DND-41 (cell line): ENCODE measurements around the gene PLEKHM3.

Source experiments
- ATAC-seq: fragments of 200-7000 bp; cut with Tn5 transposase; 3 replicates; pipeline ENCODE4 v1.9.1; 2021; ENCODE audit warnings: low read depth; ENCODE audit not compliant: insufficient read depth
- DNase-seq: peaks from one replicate; pipeline ENCODE4 v3.0.0-alpha.2; 2020
- H2AFZ ChIP-seq: 2 replicates; pipeline ENCODE4 v1.6.0; 2012; ENCODE audit warnings: low read depth, low read length
- H3K27ac ChIP-seq: 2 replicates; pipeline ENCODE4 v1.5.1; 2012; ENCODE audit warnings: low read length, inconsistent platforms
- H3K27me3 ChIP-seq: fragments of 200-600 bp; sonication (generic); 2 replicates; pipeline ENCODE4 v1.6.0; 2012; ENCODE audit warnings: low read length, mild to moderate bottlenecking, inconsistent platforms; ENCODE audit not compliant: insufficient read depth, poor library complexity
- H3K36me3 ChIP-seq: 2 replicates; pipeline ENCODE4 v1.5.1; 2012; ENCODE audit warnings: low read length, inconsistent platforms; ENCODE audit not compliant: insufficient read depth
- H3K4me1 ChIP-seq: 2 replicates; pipeline ENCODE4 v1.5.1; 2012; ENCODE audit warnings: mild to moderate bottlenecking, low read length; ENCODE audit not compliant: insufficient read depth
- H3K4me2 ChIP-seq: 2 replicates; pipeline ENCODE4 v1.6.0; 2012; ENCODE audit warnings: mild to moderate bottlenecking, moderate library complexity, low read length, inconsistent platforms; ENCODE audit not compliant: insufficient read depth
- H3K4me3 ChIP-seq, 2 experiments: fragments of 200-600 bp in 1 of 2; shearing (Covaris generic) in 1 of 2; 2 replicates each; pipeline ENCODE4 v1.5.1; 2012 to 2016; ENCODE audit warnings: inconsistent platforms in 2 of 2, low read length in 2 of 2, mild to moderate bottlenecking in 2 of 2, low read depth in 1 of 2, moderate library complexity in 1 of 2
- H3K79me2 ChIP-seq: 2 replicates; pipeline ENCODE4 v1.6.0; 2012; ENCODE audit warnings: low read length, inconsistent platforms; ENCODE audit not compliant: insufficient read depth
- H3K9ac ChIP-seq: 2 replicates; pipeline ENCODE4 v1.6.0; 2012; ENCODE audit warnings: low read depth, mild to moderate bottlenecking, inconsistent platforms, low read length, moderate library complexity
- H3K9me3 ChIP-seq: 2 replicates; pipeline ENCODE4 v1.5.1; 2012; ENCODE audit warnings: low read length, moderate library complexity, mild to moderate bottlenecking, inconsistent platforms; ENCODE audit not compliant: insufficient read depth, severe bottlenecking
- H4K20me1 ChIP-seq: 2 replicates; pipeline ENCODE4 v1.6.0; 2012; ENCODE audit warnings: low read length; ENCODE audit not compliant: insufficient read depth
- CTCF ChIP-seq: IDR thresholded peaks from 2 replicates; pipeline ENCODE4 v1.5.1; 2012; ENCODE audit warnings: borderline replicate concordance, low read length, moderate library complexity, mild to moderate bottlenecking; ENCODE audit not compliant: poor library complexity, severe bottlenecking; ENCODE audit errors: extremely low read depth
- EZH2 ChIP-seq: IDR thresholded peaks from 3 replicates; pipeline ENCODE4 v1.6.1; 2012; ENCODE audit warnings: borderline replicate concordance, low read depth, mild to moderate bottlenecking, moderate library complexity, low read length, inconsistent platforms; ENCODE audit not compliant: severe bottlenecking

PLEKHM3 gene

GRCh38 chr2:207840101-207840500 lies 185.2 kb downstream of the PLEKHM3 start:
- H4K20me1 ChIP-seq = no peaks in the 10 kb centered on the region
- no peaks in the 10 kb centered on the region for H3K4me1 ChIP-seq
- DNase-seq (no peak), ATAC-seq (no peak)
- no peak overlapping the region for H3K4me2 ChIP-seq
- no peaks in the 10 kb centered on the region for H3K79me2 ChIP-seq
- H3K9ac ChIP-seq = no peak overlapping the region
- no peak overlapping the region for H3K27ac ChIP-seq
- H3K4me3 ChIP-seq = no peak overlapping the region
- TF ChIP-seq EZH2 = no peak
- TF ChIP-seq CTCF = no peak
- H3K36me3 ChIP-seq = no peaks in the 10 kb centered on the region
- no peaks in the 10 kb centered on the region for H3K9me3 ChIP-seq
- no peak overlapping the region for H2AFZ ChIP-seq
- H3K27me3 ChIP-seq = no peaks in the 10 kb centered on the region

GRCh38 chr2:207839575-207839974 lies 185.8 kb downstream of the PLEKHM3 start:
- DNase-seq = no peak
- no peak for TF ChIP-seq CTCF
- TF ChIP-seq EZH2 = no peak
- no peaks in the 10 kb centered on the region for H3K79me2 ChIP-seq
- no peaks in the 10 kb centered on the region for H3K36me3 ChIP-seq
- no peak overlapping the region for H3K4me3 ChIP-seq
- no peak overlapping the region for H3K27ac ChIP-seq
- no peak overlapping the region for H3K9ac ChIP-seq
- no peaks in the 10 kb centered on the region for H3K9me3 ChIP-seq
- H3K4me1 ChIP-seq = no peaks in the 10 kb centered on the region
- no peaks in the 10 kb centered on the region for H3K27me3 ChIP-seq
- no peak overlapping the region for H2AFZ ChIP-seq
- H3K4me2 ChIP-seq = no peak overlapping the region
- no peak for ATAC-seq
- no peaks in the 10 kb centered on the region for H4K20me1 ChIP-seq

GRCh38 chr2:207839028-207839427 lies 186.3 kb downstream of the PLEKHM3 start:
- Histone ChIP-seq H3K9me3 (no peaks in the 10 kb centered on the region), H3K4me1 (no peaks in the 10 kb centered on the region), H3K9ac (no peak overlapping the region), H3K27me3 (no peaks in the 10 kb centered on the region), H4K20me1 (no peaks in the 10 kb centered on the region), H3K4me3 (no peak overlapping the region), H3K79me2 (no peaks in the 10 kb centered on the region), H2AFZ (no peak overlapping the region), H3K4me2 (no peak overlapping the region), H3K27ac (no peak overlapping the region), H3K36me3 (no peaks in the 10 kb centered on the region)
- TF ChIP-seq EZH2 = no peak
- TF ChIP-seq CTCF = no peak
- no peak for DNase-seq
- no peak for ATAC-seq

GRCh38 chr2:207836521-207837133 lies 188.7 kb downstream of the PLEKHM3 start:
- Histone ChIP-seq H4K20me1 (no peaks in the 10 kb centered on the region), H3K79me2 (no peaks in the 10 kb centered on the region), H3K4me3 (no peak overlapping the region), H3K36me3 (no peaks in the 10 kb centered on the region), H3K27ac (no peak overlapping the region), H3K9ac (no peak overlapping the region), H3K4me2 (no peak overlapping the region), H2AFZ (no peak overlapping the region), H3K9me3 (no peaks in the 10 kb centered on the region), H3K4me1 (no peaks in the 10 kb centered on the region), H3K27me3 (no peaks in the 10 kb centered on the region)
- DNase-seq (no peak), ATAC-seq (no peak)
- TF ChIP-seq EZH2 (no peak), CTCF (no peak)
